WTC11 (cell line): ENCODE results near the gene MRTFB. TPM values are rescaled to one million over a fixed set of nuclear protein-coding genes. Genes with fewer than 3 reads are reported as not detected.

Experiments
- ATAC-seq: fragments of 200-7000 bp; cut with Tn5 transposase; 2 replicates; pipeline ENCODE4 v1.10.0; 2021; ENCODE audit warnings: mild to moderate bottlenecking, moderate library complexity
- CTCF ChIA-PET: fragments of 300-600 bp; sonication (Branson Sonifier 250); formaldehyde crosslinking; loops from one replicate; lab custom pipeline; 2021; ENCODE audit warnings: antibody characterized with exemption; lab: Charles Lee
- POLR2A ChIA-PET: fragments of 350-600 bp; sonication (Branson Sonifier 250); formaldehyde crosslinking; loops from one replicate; lab custom pipeline; 2021; ENCODE audit warnings: antibody characterized with exemption; lab: Charles Lee
- DNase-seq: peaks from one replicate; pipeline ENCODE4 v3.0.0; 2021; ENCODE audit warnings: low spot score
- H3K27ac Mint-ChIP-seq: 2 replicates; pipeline ENCODE4 v1.8.0; 2021; ENCODE audit warnings: mixed read lengths
- H3K27me3 Mint-ChIP-seq: 2 replicates; pipeline ENCODE4 v1.8.0; 2021; ENCODE audit warnings: low read depth, mild to moderate bottlenecking, moderate library complexity, mixed read lengths
- H3K36me3 Mint-ChIP-seq: 2 replicates; pipeline ENCODE4 v1.8.0; 2021; ENCODE audit warnings: mixed read lengths
- H3K4me1 Mint-ChIP-seq: 2 replicates; pipeline ENCODE4 v1.8.0; 2022; ENCODE audit warnings: mixed read lengths
- H3K4me3 Mint-ChIP-seq: 2 replicates; pipeline ENCODE4 v1.8.0; 2021; ENCODE audit warnings: mild to moderate bottlenecking, moderate library complexity, mixed read lengths
- H3K9me3 Mint-ChIP-seq: 2 replicates; pipeline ENCODE4 v1.8.0; 2021; ENCODE audit warnings: mixed read lengths
- ATF1 ChIP-seq: sonication (generic); formaldehyde crosslinking; IDR thresholded peaks from 2 replicates; pipeline ENCODE4 v1.8.1; 2023; ENCODE audit warnings: mild to moderate bottlenecking, moderate library complexity, missing genetic modification reagents
- ESRRA ChIP-seq: sonication (generic); formaldehyde crosslinking; IDR thresholded peaks from 2 replicates; pipeline ENCODE4 v1.8.1; 2022; ENCODE audit warnings: mild to moderate bottlenecking, missing genetic modification reagents, borderline replicate concordance
- ETV6 ChIP-seq: sonication (generic); formaldehyde crosslinking; IDR thresholded peaks from 2 replicates; pipeline ENCODE4 v1.8.1; 2022; ENCODE audit warnings: mild to moderate bottlenecking, missing genetic modification reagents
- FOXK1 ChIP-seq: sonication (generic); formaldehyde crosslinking; IDR thresholded peaks from 2 replicates; pipeline ENCODE4 v1.8.0; 2022; ENCODE audit warnings: mild to moderate bottlenecking, moderate library complexity, missing genetic modification reagents
- GRHL2 ChIP-seq: fragments of 250-450 bp; sonication (Bioruptor Pico); IDR thresholded peaks from 2 replicates; pipeline ENCODE4 v1.8.0; 2022; ENCODE audit warnings: mild to moderate bottlenecking, moderate library complexity; ENCODE audit not compliant: insufficient replicate concordance, severe bottlenecking
- GTF2I ChIP-seq: fragments of 250-450 bp; sonication (Bioruptor Pico); conservative IDR thresholded peaks from 2 replicates; pipeline ENCODE4 v1.4.0; 2021; ENCODE audit warnings: mild to moderate bottlenecking
- NR3C1 ChIP-seq: sonication (generic); formaldehyde crosslinking; conservative IDR thresholded peaks from 2 replicates; pipeline ENCODE4 v1.8.1; 2023; ENCODE audit warnings: low read depth, mild to moderate bottlenecking, missing genetic modification reagents
- PRRX2 ChIP-seq: fragments of 250-450 bp; sonication (Bioruptor Pico); IDR thresholded peaks from 2 replicates; pipeline ENCODE4 v1.8.0; 2021; ENCODE audit warnings: mild to moderate bottlenecking
- RELA ChIP-seq: sonication (generic); formaldehyde crosslinking; IDR thresholded peaks from 2 replicates; pipeline ENCODE4 v1.8.1; 2022; ENCODE audit warnings: missing genetic modification reagents, mild to moderate bottlenecking, borderline replicate concordance
- SMAD3 ChIP-seq: sonication (generic); formaldehyde crosslinking; IDR thresholded peaks from 2 replicates; pipeline ENCODE4 v1.8.0; 2022; ENCODE audit warnings: missing genetic modification reagents, mild to moderate bottlenecking, borderline replicate concordance
- SOX15 ChIP-seq: fragments of 250-450 bp; sonication (Bioruptor Pico); IDR thresholded peaks from 2 replicates; pipeline ENCODE4 v1.9.0; 2021; ENCODE audit warnings: mild to moderate bottlenecking
- TP53 ChIP-seq: sonication (generic); formaldehyde crosslinking; IDR thresholded peaks from 2 replicates; pipeline ENCODE4 v1.8.1; 2023; ENCODE audit warnings: mild to moderate bottlenecking, missing genetic modification reagents
- ZNF396 ChIP-seq: fragments of 250-450 bp; sonication (Bioruptor Pico); IDR thresholded peaks from 2 replicates; pipeline ENCODE4 v1.8.0; 2021; ENCODE audit warnings: mild to moderate bottlenecking, moderate library complexity, borderline replicate concordance
- ZNF671 ChIP-seq: fragments of 250-450 bp; sonication (Bioruptor Pico); IDR thresholded peaks from 2 replicates; pipeline ENCODE4 v1.8.0; 2021; ENCODE audit warnings: mild to moderate bottlenecking
- total RNA-seq: library from RNA; stranded (reverse); gene quantifications from 3 replicates; pipeline ENCODE4 v1.2.3, GENCODE V29; 2021
- TF ChIP-seq, protein P1 (sequence below): sonication (generic); formaldehyde crosslinking; IDR thresholded peaks from 2 replicates; pipeline ENCODE4 v1.8.1; 2022; ENCODE audit warnings: mild to moderate bottlenecking, moderate library complexity, missing genetic modification reagents
- TF ChIP-seq, protein P2 (sequence below): sonication (generic); formaldehyde crosslinking; IDR thresholded peaks from 2 replicates; pipeline ENCODE4 v1.8.1; 2023; ENCODE audit warnings: mild to moderate bottlenecking, missing genetic modification reagents, borderline replicate concordance
- TF ChIP-seq, protein P3 (sequence below): fragments of 250-450 bp; sonication (Bioruptor Pico); conservative IDR thresholded peaks from 2 replicates; pipeline ENCODE4 v1.9.0; 2021; ENCODE audit warnings: mild to moderate bottlenecking
- TF ChIP-seq, protein P4 (sequence below): fragments of 250-450 bp; sonication (Bioruptor Pico); IDR thresholded peaks from 2 replicates; pipeline ENCODE4 v1.9.0; 2021; ENCODE audit warnings: moderate library complexity, mild to moderate bottlenecking, inconsistent platforms, borderline replicate concordance
- TF ChIP-seq, protein P5 (sequence below): sonication (generic); formaldehyde crosslinking; IDR thresholded peaks from 2 replicates; pipeline ENCODE4 v1.8.1; 2023; ENCODE audit warnings: mild to moderate bottlenecking, missing genetic modification reagents, moderate library complexity
- TF ChIP-seq, protein P6 (sequence below): sonication (generic); formaldehyde crosslinking; IDR thresholded peaks from 2 replicates; pipeline ENCODE4 v1.8.1; 2022; ENCODE audit warnings: low read depth, mild to moderate bottlenecking, moderate library complexity, missing genetic modification reagents, borderline replicate concordance
- TF ChIP-seq, protein P7 (sequence below): sonication (generic); formaldehyde crosslinking; IDR thresholded peaks from 2 replicates; pipeline ENCODE4 v1.8.0; 2023; ENCODE audit warnings: missing genetic modification reagents
- TF ChIP-seq, protein P8 (sequence below): sonication (generic); formaldehyde crosslinking; IDR thresholded peaks from 2 replicates; pipeline ENCODE4 v1.8.0; 2022; ENCODE audit warnings: mild to moderate bottlenecking, missing genetic modification reagents

MRTFB gene
- total RNA-seq, 1 experiment from 2014 or later = 30.8 TPM

DNA sequence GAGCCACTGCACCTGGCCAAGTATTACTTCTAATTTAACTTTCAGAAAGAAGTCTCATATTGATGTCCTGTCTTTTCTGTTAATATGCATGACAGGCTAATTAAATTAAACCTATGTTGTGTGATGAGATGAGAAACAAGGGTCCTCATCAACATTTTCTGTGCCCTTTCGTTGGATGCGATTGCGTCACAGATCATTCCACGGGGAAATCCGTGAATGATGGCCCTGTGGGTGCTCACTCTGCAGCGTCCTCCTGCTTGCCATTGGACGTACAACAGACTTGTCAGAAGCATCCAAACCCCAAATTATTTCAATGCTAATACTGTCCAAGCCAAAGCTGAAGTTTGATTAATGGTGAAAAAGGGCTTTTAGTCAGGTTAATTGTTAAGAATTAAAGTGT, 197.0 kb downstream of the MRTFB start:
- POLR2A ChIA-PET = no interaction called here
- H3K4me1 Mint-ChIP-seq = no peaks in the 10 kb centered on the region

DNA sequence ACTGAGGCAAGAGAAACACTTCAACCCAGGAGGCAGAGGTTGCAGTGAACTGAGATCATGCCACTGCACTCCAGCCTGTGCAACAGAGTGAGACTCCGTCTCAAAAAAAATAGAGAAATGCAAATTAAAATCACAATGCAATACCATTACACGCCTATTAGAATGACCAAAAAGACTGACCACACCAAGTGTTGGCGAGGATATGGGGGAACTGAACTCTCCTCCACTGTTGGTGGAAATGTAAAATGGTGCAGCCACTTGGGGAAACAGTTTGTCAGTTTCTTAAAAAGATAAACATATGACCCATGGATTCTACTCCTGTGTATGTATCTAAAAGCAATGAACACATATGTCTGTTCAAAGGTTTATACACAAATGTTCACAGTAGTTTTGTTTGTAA, 204.8 kb downstream of the MRTFB start:
- H3K4me1 Mint-ChIP-seq = peaks cover 15% of the 10 kb centered on the region
- H3K27me3 Mint-ChIP-seq = no peaks in the 10 kb centered on the region
- DNase-seq = no peak
- ChIA-PET CTCF (no interaction called here), POLR2A (no interaction called here)
- peaks cover 26% of the 10 kb centered on the region for H3K9me3 Mint-ChIP-seq
- H3K4me3 Mint-ChIP-seq = no peak overlapping the region
- H3K36me3 Mint-ChIP-seq = peaks cover 16% of the 10 kb centered on the region; the same call in 1 of the 2 replicates
- ATAC-seq = no peak
- H3K27ac Mint-ChIP-seq = no peak overlapping the region
- TF ChIP-seq TP53 (no peak), NR3C1 (CRISPR knock-in tag) (no peak), GRHL2 (CRISPR knock-in tag) (no peak), ZNF671 (CRISPR knock-in tag) (no peak), GTF2I (CRISPR knock-in tag) (no peak), FOXK1 (CRISPR knock-in tag) (no peak), SOX15 (CRISPR knock-in tag) (no peak)
- TF ChIP-seq, protein P1, sequence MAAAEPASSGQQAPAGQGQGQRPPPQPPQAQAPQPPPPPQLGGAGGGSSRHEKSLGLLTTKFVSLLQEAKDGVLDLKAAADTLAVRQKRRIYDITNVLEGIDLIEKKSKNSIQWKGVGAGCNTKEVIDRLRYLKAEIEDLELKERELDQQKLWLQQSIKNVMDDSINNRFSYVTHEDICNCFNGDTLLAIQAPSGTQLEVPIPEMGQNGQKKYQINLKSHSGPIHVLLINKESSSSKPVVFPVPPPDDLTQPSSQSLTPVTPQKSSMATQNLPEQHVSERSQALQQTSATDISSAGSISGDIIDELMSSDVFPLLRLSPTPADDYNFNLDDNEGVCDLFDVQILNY (CRISPR knock-in tag) = no peak
- TF ChIP-seq, protein P2, sequence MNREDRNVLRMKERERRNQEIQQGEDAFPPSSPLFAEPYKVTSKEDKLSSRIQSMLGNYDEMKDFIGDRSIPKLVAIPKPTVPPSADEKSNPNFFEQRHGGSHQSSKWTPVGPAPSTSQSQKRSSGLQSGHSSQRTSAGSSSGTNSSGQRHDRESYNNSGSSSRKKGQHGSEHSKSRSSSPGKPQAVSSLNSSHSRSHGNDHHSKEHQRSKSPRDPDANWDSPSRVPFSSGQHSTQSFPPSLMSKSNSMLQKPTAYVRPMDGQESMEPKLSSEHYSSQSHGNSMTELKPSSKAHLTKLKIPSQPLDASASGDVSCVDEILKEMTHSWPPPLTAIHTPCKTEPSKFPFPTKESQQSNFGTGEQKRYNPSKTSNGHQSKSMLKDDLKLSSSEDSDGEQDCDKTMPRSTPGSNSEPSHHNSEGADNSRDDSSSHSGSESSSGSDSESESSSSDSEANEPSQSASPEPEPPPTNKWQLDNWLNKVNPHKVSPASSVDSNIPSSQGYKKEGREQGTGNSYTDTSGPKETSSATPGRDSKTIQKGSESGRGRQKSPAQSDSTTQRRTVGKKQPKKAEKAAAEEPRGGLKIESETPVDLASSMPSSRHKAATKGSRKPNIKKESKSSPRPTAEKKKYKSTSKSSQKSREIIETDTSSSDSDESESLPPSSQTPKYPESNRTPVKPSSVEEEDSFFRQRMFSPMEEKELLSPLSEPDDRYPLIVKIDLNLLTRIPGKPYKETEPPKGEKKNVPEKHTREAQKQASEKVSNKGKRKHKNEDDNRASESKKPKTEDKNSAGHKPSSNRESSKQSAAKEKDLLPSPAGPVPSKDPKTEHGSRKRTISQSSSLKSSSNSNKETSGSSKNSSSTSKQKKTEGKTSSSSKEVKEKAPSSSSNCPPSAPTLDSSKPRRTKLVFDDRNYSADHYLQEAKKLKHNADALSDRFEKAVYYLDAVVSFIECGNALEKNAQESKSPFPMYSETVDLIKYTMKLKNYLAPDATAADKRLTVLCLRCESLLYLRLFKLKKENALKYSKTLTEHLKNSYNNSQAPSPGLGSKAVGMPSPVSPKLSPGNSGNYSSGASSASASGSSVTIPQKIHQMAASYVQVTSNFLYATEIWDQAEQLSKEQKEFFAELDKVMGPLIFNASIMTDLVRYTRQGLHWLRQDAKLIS (CRISPR knock-in tag) = no peak
- TF ChIP-seq, protein P3, sequence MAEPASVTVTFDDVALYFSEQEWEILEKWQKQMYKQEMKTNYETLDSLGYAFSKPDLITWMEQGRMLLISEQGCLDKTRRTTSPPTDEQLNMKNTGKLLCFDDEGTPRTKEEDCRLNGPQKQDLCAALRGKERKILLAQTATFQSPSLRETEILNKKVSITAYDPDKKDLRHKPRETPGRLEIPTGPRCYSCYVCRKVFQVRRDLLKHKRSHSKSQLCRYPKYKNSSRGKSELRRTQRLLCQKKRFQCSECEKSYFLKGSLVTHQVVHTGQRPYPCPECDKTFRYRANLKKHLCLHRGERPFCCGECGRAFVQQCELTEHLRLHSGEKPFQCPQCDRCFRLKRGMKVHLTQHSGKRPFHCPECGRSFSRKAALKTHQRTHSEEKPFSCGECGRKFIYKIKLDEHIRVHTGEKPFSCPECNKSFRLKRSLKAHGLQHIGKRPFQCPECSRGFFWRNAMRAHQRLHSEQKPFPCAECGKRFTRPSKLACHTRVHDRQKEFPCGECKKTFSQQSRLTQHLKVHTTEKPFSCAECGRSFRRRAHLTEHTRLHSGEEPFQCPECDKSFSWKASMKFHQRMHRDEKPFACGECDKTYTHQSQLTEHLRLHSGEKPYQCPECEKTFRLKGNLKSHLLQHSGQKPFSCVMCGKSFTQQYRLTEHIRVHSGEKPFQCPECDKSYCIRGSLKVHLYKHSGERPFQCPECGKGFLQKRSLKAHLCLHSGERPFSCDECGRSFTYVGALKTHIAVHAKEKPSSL (CRISPR knock-in tag) = no peak
- TF ChIP-seq, protein P4, sequence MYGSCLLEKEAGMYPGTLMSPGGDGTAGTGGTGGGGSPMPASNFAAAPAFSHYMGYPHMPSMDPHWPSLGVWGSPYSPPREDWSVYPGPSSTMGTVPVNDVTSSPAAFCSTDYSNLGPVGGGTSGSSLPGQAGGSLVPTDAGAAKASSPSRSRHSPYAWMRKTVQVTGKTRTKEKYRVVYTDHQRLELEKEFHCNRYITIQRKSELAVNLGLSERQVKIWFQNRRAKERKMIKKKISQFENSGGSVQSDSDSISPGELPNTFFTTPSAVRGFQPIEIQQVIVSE (CRISPR knock-in tag) = no peak

More for the DNA sequence above, 197.0 kb downstream of the MRTFB start:
- CTCF ChIA-PET = interaction anchor here (1.0 kb wide), 1 partner anchor 332 kb away, joined by 5 read pairs; no protein-coding TSS in a partner anchor
- Mint-ChIP-seq H3K4me3 (no peak overlapping the region), H3K27ac (no peak overlapping the region), H3K9me3 (peaks cover 29% of the 10 kb centered on the region), H3K27me3 (no peaks in the 10 kb centered on the region), H3K36me3 (peaks cover 56% of the 10 kb centered on the region)
- TF ChIP-seq, protein P1 (CRISPR knock-in tag) = no peak
- TF ChIP-seq SMAD3 (CRISPR knock-in tag) (no peak), ESRRA (CRISPR knock-in tag) (no peak), RELA (no peak), ETV6 (CRISPR knock-in tag) (no peak), GRHL2 (CRISPR knock-in tag) (no peak), ZNF396 (no peak), ATF1 (CRISPR knock-in tag) (no peak), PRRX2 (CRISPR knock-in tag) (no peak)
- TF ChIP-seq, protein P5, sequence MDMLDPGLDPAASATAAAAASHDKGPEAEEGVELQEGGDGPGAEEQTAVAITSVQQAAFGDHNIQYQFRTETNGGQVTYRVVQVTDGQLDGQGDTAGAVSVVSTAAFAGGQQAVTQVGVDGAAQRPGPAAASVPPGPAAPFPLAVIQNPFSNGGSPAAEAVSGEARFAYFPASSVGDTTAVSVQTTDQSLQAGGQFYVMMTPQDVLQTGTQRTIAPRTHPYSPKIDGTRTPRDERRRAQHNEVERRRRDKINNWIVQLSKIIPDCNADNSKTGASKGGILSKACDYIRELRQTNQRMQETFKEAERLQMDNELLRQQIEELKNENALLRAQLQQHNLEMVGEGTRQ (CRISPR knock-in tag) = no peak
- TF ChIP-seq, protein P6, sequence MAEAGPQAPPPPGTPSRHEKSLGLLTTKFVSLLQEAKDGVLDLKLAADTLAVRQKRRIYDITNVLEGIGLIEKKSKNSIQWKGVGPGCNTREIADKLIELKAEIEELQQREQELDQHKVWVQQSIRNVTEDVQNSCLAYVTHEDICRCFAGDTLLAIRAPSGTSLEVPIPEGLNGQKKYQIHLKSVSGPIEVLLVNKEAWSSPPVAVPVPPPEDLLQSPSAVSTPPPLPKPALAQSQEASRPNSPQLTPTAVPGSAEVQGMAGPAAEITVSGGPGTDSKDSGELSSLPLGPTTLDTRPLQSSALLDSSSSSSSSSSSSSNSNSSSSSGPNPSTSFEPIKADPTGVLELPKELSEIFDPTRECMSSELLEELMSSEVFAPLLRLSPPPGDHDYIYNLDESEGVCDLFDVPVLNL (CRISPR knock-in tag) = no peak
- TF ChIP-seq, protein P7, sequence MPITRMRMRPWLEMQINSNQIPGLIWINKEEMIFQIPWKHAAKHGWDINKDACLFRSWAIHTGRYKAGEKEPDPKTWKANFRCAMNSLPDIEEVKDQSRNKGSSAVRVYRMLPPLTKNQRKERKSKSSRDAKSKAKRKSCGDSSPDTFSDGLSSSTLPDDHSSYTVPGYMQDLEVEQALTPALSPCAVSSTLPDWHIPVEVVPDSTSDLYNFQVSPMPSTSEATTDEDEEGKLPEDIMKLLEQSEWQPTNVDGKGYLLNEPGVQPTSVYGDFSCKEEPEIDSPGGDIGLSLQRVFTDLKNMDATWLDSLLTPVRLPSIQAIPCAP = no peak
- TF ChIP-seq, protein P8, sequence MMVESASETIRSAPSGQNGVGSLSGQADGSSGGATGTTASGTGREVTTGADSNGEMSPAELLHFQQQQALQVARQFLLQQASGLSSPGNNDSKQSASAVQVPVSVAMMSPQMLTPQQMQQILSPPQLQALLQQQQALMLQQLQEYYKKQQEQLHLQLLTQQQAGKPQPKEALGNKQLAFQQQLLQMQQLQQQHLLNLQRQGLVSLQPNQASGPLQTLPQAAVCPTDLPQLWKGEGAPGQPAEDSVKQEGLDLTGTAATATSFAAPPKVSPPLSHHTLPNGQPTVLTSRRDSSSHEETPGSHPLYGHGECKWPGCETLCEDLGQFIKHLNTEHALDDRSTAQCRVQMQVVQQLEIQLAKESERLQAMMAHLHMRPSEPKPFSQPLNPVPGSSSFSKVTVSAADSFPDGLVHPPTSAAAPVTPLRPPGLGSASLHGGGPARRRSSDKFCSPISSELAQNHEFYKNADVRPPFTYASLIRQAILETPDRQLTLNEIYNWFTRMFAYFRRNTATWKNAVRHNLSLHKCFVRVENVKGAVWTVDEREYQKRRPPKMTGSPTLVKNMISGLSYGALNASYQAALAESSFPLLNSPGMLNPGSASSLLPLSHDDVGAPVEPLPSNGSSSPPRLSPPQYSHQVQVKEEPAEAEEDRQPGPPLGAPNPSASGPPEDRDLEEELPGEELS (CRISPR knock-in tag) = no peak
- ATAC-seq (no peak), DNase-seq (no peak)
